8988T (cell line): ENCODE results near the gene BCL7A.
"Not testable (repeated sequence)": the region's sequence is repeated elsewhere in the genome, so short reads cannot be mapped to it uniquely, and the experiment has no call there.

Experiments used
- DNase-seq: peaks from one replicate; pipeline ENCODE4 v3.0.0; 2011

The BCL7A gene

GRCh38 chr12:122096591-122097149 lies 75.0 kb downstream of the BCL7A start:
- no peak for DNase-seq

DNA sequence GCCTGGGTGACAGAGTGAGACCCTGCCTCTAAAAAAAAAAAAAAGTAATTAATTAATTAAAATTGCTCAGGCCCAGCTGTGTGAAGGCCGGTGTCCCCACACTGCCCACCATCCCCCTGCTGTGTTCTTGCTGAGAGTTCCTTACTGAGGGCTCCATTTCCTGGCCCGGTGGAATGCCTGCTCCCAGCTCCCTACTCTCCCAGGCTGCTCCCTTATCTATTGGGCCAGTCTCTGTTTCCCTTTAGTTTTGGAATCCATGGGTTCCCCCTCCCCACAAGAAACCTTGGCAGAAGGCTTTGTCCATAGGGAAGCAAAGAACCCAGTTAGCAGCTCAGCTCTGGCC lies 75.9 kb downstream of the BCL7A start:
- DNase-seq: no peak

- no peak for DNase-seq
Observed at GRCh38 chr12:122097927-122098756, 76.5 kb downstream of the BCL7A start.

GRCh38 chr12:122099280-122099749 lies 77.6 kb downstream of the BCL7A start:
- DNase-seq: no peak

GRCh38 chr12:122099856-122100255 lies 78.2 kb downstream of the BCL7A start:
- DNase-seq: no peak

- no peak for DNase-seq
Observed at GRCh38 chr12:122100568-122100967, 78.9 kb downstream of the BCL7A start.

DNA sequence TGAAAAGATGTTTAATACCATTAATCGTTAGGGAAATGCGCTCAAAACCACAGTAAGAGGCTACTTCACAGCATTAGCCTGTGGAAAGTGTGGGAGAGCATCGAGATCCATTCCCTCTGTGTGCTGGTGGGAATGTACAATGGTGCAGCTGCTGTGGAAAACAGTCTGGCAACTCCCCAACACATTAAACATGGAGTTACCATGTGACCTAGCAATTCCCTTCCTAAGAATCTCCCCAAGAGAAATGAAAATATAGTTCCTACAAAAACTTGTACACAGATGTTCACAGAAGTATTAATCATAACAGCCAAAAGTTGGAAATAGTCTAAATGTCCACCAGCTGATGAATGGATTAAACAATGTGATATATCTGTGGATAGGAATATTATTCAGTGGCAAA lies 80.6 kb downstream of the BCL7A start:
- no peak for DNase-seq

DNA sequence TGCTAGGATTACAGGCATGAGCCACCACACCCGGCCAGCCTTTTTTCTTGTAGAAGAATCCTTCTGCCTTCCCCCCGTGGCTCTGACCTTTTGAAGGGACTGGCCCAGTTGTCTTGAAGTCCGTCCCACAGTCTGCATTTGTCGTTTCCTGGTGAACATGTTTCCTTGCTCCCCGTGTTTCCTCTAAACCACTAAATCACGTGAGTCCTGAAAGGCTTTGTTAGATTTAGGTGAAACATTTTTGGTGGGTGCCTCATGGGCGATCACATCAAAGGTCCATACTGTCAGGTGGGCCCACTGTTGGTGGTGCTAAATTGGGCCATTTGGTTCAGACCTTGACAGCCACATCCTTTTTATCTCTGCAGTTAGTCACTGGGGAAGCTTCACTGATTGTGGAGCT lies 83.2 kb downstream of the BCL7A start:
- DNase-seq: no peak

DNA sequence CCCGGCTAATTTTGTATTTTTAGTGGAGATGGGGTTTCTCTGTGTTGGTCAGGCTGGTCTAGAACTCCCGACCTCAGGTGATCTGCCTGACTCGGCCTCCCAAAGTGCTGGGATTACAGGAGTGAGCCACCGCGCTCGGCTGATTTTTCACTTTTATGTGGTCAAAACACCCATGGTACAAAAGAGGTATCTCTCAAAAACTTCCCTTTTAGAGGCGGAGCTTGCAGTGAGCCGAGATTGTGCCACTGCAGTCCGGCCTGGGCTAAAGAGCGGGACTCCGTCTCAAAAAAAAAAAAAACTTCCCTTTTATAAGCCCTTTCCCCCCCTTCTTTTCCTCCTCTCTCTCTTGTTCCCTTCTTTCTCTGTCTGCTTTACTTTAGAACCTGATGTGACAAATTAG lies 83.8 kb downstream of the BCL7A start:
- DNase-seq: not testable (repeated sequence)

DNA sequence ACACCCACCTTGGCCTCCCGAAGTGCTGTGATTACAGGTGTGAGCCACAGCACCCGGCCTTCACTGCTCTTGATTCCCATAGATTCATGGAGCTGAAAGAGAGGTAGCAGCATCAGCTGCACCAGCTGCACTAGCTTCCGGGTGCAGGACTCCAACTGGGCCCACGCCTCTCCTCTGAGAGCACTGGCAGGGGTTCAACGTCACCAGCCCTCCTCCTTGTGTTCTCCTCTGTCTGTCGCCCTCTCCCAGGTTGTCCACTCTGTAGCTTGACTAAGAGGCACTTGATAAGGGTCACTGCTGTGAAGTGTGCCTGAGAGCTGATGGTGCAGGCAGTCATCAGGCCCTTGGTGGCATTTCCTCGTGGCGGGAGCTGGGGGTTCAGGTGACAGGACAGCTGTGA lies 85.2 kb downstream of the BCL7A start:
- DNase-seq: no peak

DNA sequence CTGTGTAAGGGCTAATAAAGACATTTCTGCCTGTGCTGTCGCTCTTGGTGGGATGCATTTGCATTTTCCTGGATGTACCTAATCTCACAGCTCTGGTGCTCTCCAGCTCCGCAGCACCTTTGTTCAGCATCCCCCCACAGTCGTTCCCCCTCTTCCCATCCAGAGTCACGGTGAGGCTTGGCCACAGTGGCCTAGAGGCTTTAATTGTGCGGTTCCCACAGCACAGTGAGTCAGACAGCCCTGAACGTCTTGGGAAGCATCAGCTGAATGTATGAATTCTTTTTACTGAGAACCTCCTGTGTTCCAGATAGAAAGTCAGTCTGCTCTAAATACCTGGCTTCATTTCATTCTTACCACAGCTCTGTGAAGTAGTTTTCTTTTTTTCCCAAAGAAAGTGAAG lies 85.6 kb downstream of the BCL7A start:
- no peak for DNase-seq

DNA sequence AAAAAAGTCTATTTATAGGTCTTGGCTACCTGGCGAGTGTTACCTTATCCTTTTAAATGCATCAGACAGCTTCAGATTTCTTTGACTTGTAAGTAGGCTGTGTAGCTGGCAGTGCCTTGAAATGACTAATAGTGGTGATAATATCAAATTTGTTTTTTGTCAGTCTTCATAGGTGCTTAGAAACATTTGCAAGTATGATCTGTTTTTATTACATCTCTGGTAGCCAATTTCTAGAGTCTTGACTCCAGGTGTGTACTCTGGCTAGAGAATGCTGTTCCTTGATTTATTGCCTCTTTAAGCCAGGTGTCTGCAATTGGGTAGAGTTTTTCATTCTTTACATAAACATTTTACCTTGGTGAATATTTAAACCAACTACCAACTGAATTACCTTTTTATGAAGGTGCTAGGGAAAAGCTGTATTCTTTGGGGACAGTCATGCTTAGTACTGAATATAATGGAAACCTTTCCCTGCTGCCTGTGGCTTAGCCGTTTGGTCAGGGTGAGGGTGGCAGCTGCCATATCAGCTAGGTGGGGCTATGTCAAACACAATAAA lies 89.5 kb downstream of the BCL7A start:
- DNase-seq: no peak
